Left lung (tissue), 10 donors: Measurements from ENCODE around the gene CNTN4. TPM values are rescaled to one million over a fixed set of nuclear protein-coding genes. Genes with fewer than 3 reads are reported as not detected.

Experiments
- ATAC-seq: fragments of 200-7000 bp; cut with Tn5 transposase; one replicate; pipeline ENCODE4 v1.9.1; 2020; ENCODE audit warnings: moderate library complexity
- DNase-seq, 4 donors: peaks; one replicate each; pipeline ENCODE4 v3.0.0-alpha.2; 2013 to 2020
- H3K27ac ChIP-seq, 2 donors: fragments of 200-600 bp; sonication (generic) in 1 of 2; one replicate each; pipeline versions ENCODE4 v1.5.0 to v1.8.0; 2020 to 2021
- H3K27me3 ChIP-seq, 2 donors: fragments of 200-600 bp; sonication (generic) in 1 of 2; one replicate each; pipeline versions ENCODE4 v1.5.0 to v1.8.0; 2020 to 2021
- H3K36me3 ChIP-seq, 2 donors: fragments of 200-600 bp; sonication (generic) in 1 of 2; one replicate each; pipeline versions ENCODE4 v1.5.0 to v1.8.0; 2020 to 2021
- H3K4me1 ChIP-seq, 2 donors: fragments of 200-600 bp; one replicate each; pipeline ENCODE4 v1.8.0; 2021
- H3K4me3 ChIP-seq, 2 donors: fragments of 200-600 bp; sonication (generic) in 1 of 2; one replicate each; pipeline versions ENCODE4 v1.5.0 to v1.8.0; 2020 to 2021; ENCODE audit warnings: mild to moderate bottlenecking in 1 of 2
- H3K9me3 ChIP-seq, 2 donors: fragments of 200-600 bp; sonication (generic) in 1 of 2; one replicate each; pipeline versions ENCODE4 v1.5.0 to v1.8.0; 2020 to 2021
- intact Hi-C, 2 donors: fragments of 100-400 bp; cut with DNase I; formaldehyde crosslinking; loops; one replicate each; pipeline versions ENCODE4 v1.11.2 to v1.14.2; 2022
- polyA plus RNA-seq, 6 donors: library from polyadenylated mRNA; unstranded; fragments of 120-200 nt; gene quantifications; one replicate each; pipeline ENCODE4 v1.2.1, GENCODE V29; 2013; ENCODE audit not compliant: insufficient read length in 6 of 6
- total RNA-seq, 2 donors: library from RNA; stranded (reverse); fragmentation: NEBNext Ultra II Directional; extraction: Animal tissue kit (Norgen Biotek cat#: 25700); gene quantifications; one replicate each; pipeline ENCODE4 v1.2.1, GENCODE V29; 2021
- TF ChIP-seq, protein P1 (sequence below), 2 donors: fragments of 200-600 bp; sonication (generic) in 1 of 2; IDR thresholded peaks; one replicate each; pipeline versions ENCODE4 v1.5.0 to v1.8.0; 2021; ENCODE audit warnings: antibody characterized with exemption in 2 of 2
- donor health status: DM: no; HTN: yes; CAD: no.
- donor health status: DM: no; HTN: no; CAD: no.

Gene CNTN4
- total and polyA plus RNA-seq, 8 donors = 5.9 to 10.4 (median 8.2) TPM

- Histone ChIP-seq H3K27me3 (no peaks in the 10 kb centered on the region), H3K9me3 (no peaks in the 10 kb centered on the region), H3K4me1 (no peaks in the 10 kb centered on the region), H3K4me3 (no peak overlapping the region), H3K27ac (no peak overlapping the region), H3K36me3 (no peaks in the 10 kb centered on the region)
- no peak for DNase-seq
- ATAC-seq = no peak
- intact Hi-C loops = no loop called here
- TF ChIP-seq, protein P1, sequence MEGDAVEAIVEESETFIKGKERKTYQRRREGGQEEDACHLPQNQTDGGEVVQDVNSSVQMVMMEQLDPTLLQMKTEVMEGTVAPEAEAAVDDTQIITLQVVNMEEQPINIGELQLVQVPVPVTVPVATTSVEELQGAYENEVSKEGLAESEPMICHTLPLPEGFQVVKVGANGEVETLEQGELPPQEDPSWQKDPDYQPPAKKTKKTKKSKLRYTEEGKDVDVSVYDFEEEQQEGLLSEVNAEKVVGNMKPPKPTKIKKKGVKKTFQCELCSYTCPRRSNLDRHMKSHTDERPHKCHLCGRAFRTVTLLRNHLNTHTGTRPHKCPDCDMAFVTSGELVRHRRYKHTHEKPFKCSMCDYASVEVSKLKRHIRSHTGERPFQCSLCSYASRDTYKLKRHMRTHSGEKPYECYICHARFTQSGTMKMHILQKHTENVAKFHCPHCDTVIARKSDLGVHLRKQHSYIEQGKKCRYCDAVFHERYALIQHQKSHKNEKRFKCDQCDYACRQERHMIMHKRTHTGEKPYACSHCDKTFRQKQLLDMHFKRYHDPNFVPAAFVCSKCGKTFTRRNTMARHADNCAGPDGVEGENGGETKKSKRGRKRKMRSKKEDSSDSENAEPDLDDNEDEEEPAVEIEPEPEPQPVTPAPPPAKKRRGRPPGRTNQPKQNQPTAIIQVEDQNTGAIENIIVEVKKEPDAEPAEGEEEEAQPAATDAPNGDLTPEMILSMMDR (IDR thresholded peaks at IDR 0.05) = no peak
Measured at GRCh38 chr3:2706836-2707210, 608.2 kb downstream of the CNTN4 start.

DNA sequence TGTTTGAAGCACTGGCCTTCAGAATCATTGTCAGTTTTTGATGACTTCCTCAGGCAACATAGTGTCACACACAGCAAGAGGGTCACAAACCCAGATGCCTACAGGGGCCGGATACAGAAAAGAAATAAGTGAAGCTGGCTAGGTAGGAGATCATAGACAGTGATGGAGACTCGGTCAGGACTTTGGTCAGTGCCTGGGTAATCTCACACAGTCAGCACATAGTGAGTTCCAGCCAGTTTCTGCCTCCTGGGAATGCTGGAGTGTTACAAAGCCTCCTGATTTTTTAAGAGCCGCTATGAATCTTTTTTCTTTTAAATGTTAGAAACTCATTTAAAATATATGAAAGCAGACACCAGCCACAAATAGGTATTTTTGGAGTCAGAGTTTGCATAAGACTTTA, 612.4 kb downstream of the CNTN4 start:
- DNase-seq = no peak
- no peaks in the 10 kb centered on the region for H3K9me3 ChIP-seq

DNA sequence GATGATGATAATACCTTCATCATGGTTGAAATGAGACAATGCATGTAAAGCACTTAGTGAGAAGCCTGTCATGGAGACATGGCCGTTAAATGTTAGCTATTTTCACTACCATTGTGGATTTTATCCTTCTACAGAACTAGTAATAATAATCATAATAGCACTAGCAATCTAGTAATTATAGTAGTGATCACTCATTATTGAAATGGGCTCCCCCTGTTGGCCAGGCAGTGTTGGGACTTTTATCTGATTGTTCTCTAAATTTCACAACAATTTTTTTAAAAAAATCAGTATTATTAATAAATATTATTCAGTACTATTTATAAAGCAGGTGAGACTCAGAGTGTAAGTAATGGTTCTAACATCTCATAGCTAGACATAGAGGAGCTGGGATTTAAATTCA, 615.3 kb downstream of the CNTN4 start:
- H3K9me3 ChIP-seq = no peaks in the 10 kb centered on the region
- no peaks in the 10 kb centered on the region for H3K36me3 ChIP-seq
- H3K4me3 ChIP-seq = no peak overlapping the region
- no peaks in the 10 kb centered on the region for H3K4me1 ChIP-seq
- H3K27ac ChIP-seq = no peak overlapping the region
- intact Hi-C loops = no loop called here
- H3K27me3 ChIP-seq = no peaks in the 10 kb centered on the region
- TF ChIP-seq, protein P1 (IDR thresholded peaks at IDR 0.05) = peak; percentile 16 to 27
- DNase-seq = no peak
- ATAC-seq = no peak

More for the DNA sequence above, 612.4 kb downstream of the CNTN4 start:
- Histone ChIP-seq H3K4me3 (no peak overlapping the region), H3K36me3 (no peaks in the 10 kb centered on the region), H3K4me1 (no peaks in the 10 kb centered on the region), H3K27ac (no peak overlapping the region), H3K27me3 (no peaks in the 10 kb centered on the region)
- TF ChIP-seq, protein P1 (IDR thresholded peaks at IDR 0.05) = no peak
- no peak for ATAC-seq
- intact Hi-C loops = no loop called here

- ATAC-seq (no peak), DNase-seq (no peak)
- Histone ChIP-seq H3K27ac (no peak overlapping the region), H3K36me3 (no peaks in the 10 kb centered on the region), H3K4me3 (no peak overlapping the region), H3K9me3 (no peaks in the 10 kb centered on the region), H3K27me3 (no peaks in the 10 kb centered on the region), H3K4me1 (no peaks in the 10 kb centered on the region)
- intact Hi-C loops = no loop called here
- TF ChIP-seq, protein P1 (IDR thresholded peaks at IDR 0.05) = no peak
Measured at GRCh38 chr3:2714834-2715233, 616.2 kb downstream of the CNTN4 start.

- no peak for ATAC-seq
- H3K4me3 ChIP-seq = no peak overlapping the region
- TF ChIP-seq, protein P1 (IDR thresholded peaks at IDR 0.05) = no peak
- no peaks in the 10 kb centered on the region for H3K4me1 ChIP-seq
- no peaks in the 10 kb centered on the region for H3K36me3 ChIP-seq
- no peaks in the 10 kb centered on the region for H3K27me3 ChIP-seq
- peak in 1 of 4 donors; percentile 28 for DNase-seq
- H3K9me3 ChIP-seq = no peaks in the 10 kb centered on the region
- intact Hi-C loops = no loop called here
- H3K27ac ChIP-seq = no peak overlapping the region
Measured at GRCh38 chr3:2727101-2727500, 628.4 kb downstream of the CNTN4 start.
